SK-N-SH (cell line): ENCODE results near the gene ABHD1. TPM values are rescaled to one million over a fixed set of nuclear protein-coding genes. Genes with fewer than 3 reads are reported as not detected.

Experiments
- CTCF ChIA-PET: fragments of 300-600, 350-600 bp; formaldehyde crosslinking; extraction: SDS; loops from one replicate; lab custom pipeline; 2021; lab: Yijun Ruan, JAX
- POLR2A ChIA-PET: fragments of 350-600 bp; sonication (Branson Sonifier 250); formaldehyde crosslinking; extraction: SDS; loops from one replicate; lab custom pipeline; 2020; ENCODE audit warnings: antibody characterized with exemption, inconsistent platforms; lab: Yijun Ruan, JAX
- DNase-seq: peaks from one replicate; pipeline ENCODE4 v3.0.0; 2012
- H2AFZ ChIP-seq: fragments of 200-600 bp; sonication (generic); 2 replicates; pipeline ENCODE4 v1.8.1; 2016; ENCODE audit warnings: antibody characterized with exemption, mild to moderate bottlenecking, low read depth
- H3F3A ChIP-seq: fragments of 200-600 bp; sonication (generic); replicated peaks from 2 replicates; pipeline ENCODE3; 2016; ENCODE audit warnings: antibody characterized with exemption, mild to moderate bottlenecking; ENCODE audit not compliant: insufficient read depth
- H3K27ac ChIP-seq, 2 experiments: fragments of 200-500 bp in 1 of 2; fragments of 200-600 bp in 1 of 2; sonication (Bioruptor generic) in 1 of 2; sonication (generic), shearing (Covaris generic) in 1 of 2; 2 replicates each; pipeline versions ENCODE4 v1.5.1 to v1.6.1; 2014 to 2016; ENCODE audit warnings: low read depth in 2 of 2, inconsistent platforms in 1 of 2, low read length in 1 of 2, mild to moderate bottlenecking in 1 of 2, mixed read lengths in 1 of 2
- H3K27me3 ChIP-seq: fragments of 200-600 bp; sonication (generic), shearing (Covaris generic); 2 replicates; pipeline ENCODE4 v1.6.1; 2016; ENCODE audit warnings: mixed run types; ENCODE audit not compliant: insufficient read depth
- H3K36me3 ChIP-seq, 2 experiments: fragments of 200-500 bp in 1 of 2; fragments of 200-600 bp in 1 of 2; sonication (Bioruptor generic) in 1 of 2; sonication (generic) in 1 of 2; replicated peaks in 1 of 2; 2 replicates each; pipeline versions ENCODE3 to v1.5.1; 2014 to 2016; ENCODE audit warnings: low read length in 1 of 2, mild to moderate bottlenecking in 1 of 2; ENCODE audit not compliant: insufficient read depth in 2 of 2, control insufficient read depth in 1 of 2
- H3K4me1 ChIP-seq, 2 experiments: fragments of 200-500 bp in 1 of 2; fragments of 200-600 bp in 1 of 2; sonication (Bioruptor generic) in 1 of 2; sonication (generic), shearing (Covaris generic) in 1 of 2; 2 replicates each; pipeline versions ENCODE4 v1.5.1 to v1.6.1; 2014 to 2016; ENCODE audit warnings: low read depth in 1 of 2, low read length in 1 of 2, mixed run types in 1 of 2; ENCODE audit not compliant: insufficient read depth in 2 of 2, control insufficient read depth in 1 of 2
- H3K4me2 ChIP-seq: fragments of 200-600 bp; sonication (generic), shearing (Covaris generic); 2 replicates; pipeline ENCODE4 v1.6.1; 2017; ENCODE audit warnings: mixed run types
- H3K4me3 ChIP-seq, 2 experiments: fragments of 200-500 bp in 1 of 2; fragments of 200-600 bp in 1 of 2; sonication (Bioruptor generic) in 1 of 2; sonication (generic), shearing (Covaris generic) in 1 of 2; 2 replicates each; pipeline versions ENCODE4 v1.5.1 to v1.8.1; 2014 to 2016; ENCODE audit warnings: low read depth in 2 of 2, inconsistent platforms in 1 of 2, low read length in 1 of 2, mild to moderate bottlenecking in 1 of 2, mixed read lengths in 1 of 2, moderate library complexity in 1 of 2
- H3K79me2 ChIP-seq: fragments of 200-600 bp; sonication (generic); 2 replicates; pipeline ENCODE4 v1.8.1; 2017; ENCODE audit warnings: mild to moderate bottlenecking; ENCODE audit not compliant: insufficient read depth
- H3K9ac ChIP-seq: fragments of 200-600 bp; sonication (generic); 2 replicates; pipeline ENCODE4 v1.6.1; 2017; ENCODE audit warnings: mixed run types
- H3K9me2 ChIP-seq: fragments of 200-600 bp; sonication (generic); 2 replicates; pipeline ENCODE4 v1.6.1; 2017; ENCODE audit warnings: mixed run types
- H3K9me3 ChIP-seq: fragments of 200-600 bp; sonication (generic); 2 replicates; pipeline ENCODE4 v1.6.1; 2017; ENCODE audit warnings: mixed run types, mild to moderate bottlenecking, moderate library complexity
- H4K20me1 ChIP-seq: fragments of 200-600 bp; sonication (generic); 2 replicates; pipeline ENCODE4 v1.6.1; 2017; ENCODE audit warnings: mild to moderate bottlenecking, mixed run types; ENCODE audit not compliant: insufficient read depth
- EP300 ChIP-seq, 2 experiments: IDR thresholded peaks; 2 replicates each; pipeline versions ENCODE4 v1.4.0 to v1.6.1; 2012; ENCODE audit warnings: borderline replicate concordance in 1 of 2, low read depth in 1 of 2, low read length in 1 of 2
- FOSL2 ChIP-seq: IDR thresholded peaks from 2 replicates; pipeline ENCODE4 v1.4.0; 2012; ENCODE audit warnings: low read depth, mild to moderate bottlenecking, moderate library complexity, borderline replicate concordance
- JUND ChIP-seq: IDR thresholded peaks from 2 replicates; pipeline ENCODE4 v1.4.0; 2012
- MAX ChIP-seq: IDR thresholded peaks from 2 replicates; pipeline ENCODE4 v1.4.0; 2012; ENCODE audit warnings: low read depth
- RAD21 ChIP-seq: IDR thresholded peaks from 2 replicates; pipeline ENCODE4 v1.6.1; 2012; ENCODE audit warnings: mild to moderate bottlenecking, low read length
- REST ChIP-seq: IDR thresholded peaks from 2 replicates; pipeline ENCODE4 v1.6.1; 2012; ENCODE audit warnings: mild to moderate bottlenecking, low read depth, low read length, moderate library complexity
- RFX5 ChIP-seq: IDR thresholded peaks from 2 replicates; pipeline ENCODE4 v1.6.1; 2012; ENCODE audit warnings: mild to moderate bottlenecking, improper control_type of control experiment, low read length
- TCF12 ChIP-seq: IDR thresholded peaks from 2 replicates; pipeline ENCODE4 v1.4.0; 2012
- TEAD4 ChIP-seq: IDR thresholded peaks from 2 replicates; pipeline ENCODE4 v1.4.0; 2012; ENCODE audit warnings: mild to moderate bottlenecking, borderline replicate concordance; ENCODE audit not compliant: insufficient read depth
- WGBS: methylation state at CpG from one replicate; pipeline ENCODE4 v1.1.6; 2017; ENCODE audit warnings: low lambda C conversion rate; 5-methylcytosine and 5-hydroxymethylcytosine counted together
- polyA plus RNA-seq, 3 experiments: library from polyadenylated mRNA; depleted of rRNA; stranded (reverse); fragments of >200 nt; gene quantifications; 2 replicates each; pipeline ENCODE4 v1.2.3, GENCODE V29; 2012
- TF ChIP-seq, protein P1 (sequence below): IDR thresholded peaks from 2 replicates; pipeline ENCODE4; 2012
- TF ChIP-seq, protein P2 (sequence below): fragments of 150-350 bp; IDR thresholded peaks from 2 replicates; pipeline ENCODE4 v1.6.1; 2017; ENCODE audit warnings: antibody characterized with exemption, low read length, low read depth, borderline replicate concordance

Gene ABHD1
- polyA plus RNA-seq, 1 of the 3 experiments (the other 2 are of a cell fraction), result 3.3 TPM

DNA sequence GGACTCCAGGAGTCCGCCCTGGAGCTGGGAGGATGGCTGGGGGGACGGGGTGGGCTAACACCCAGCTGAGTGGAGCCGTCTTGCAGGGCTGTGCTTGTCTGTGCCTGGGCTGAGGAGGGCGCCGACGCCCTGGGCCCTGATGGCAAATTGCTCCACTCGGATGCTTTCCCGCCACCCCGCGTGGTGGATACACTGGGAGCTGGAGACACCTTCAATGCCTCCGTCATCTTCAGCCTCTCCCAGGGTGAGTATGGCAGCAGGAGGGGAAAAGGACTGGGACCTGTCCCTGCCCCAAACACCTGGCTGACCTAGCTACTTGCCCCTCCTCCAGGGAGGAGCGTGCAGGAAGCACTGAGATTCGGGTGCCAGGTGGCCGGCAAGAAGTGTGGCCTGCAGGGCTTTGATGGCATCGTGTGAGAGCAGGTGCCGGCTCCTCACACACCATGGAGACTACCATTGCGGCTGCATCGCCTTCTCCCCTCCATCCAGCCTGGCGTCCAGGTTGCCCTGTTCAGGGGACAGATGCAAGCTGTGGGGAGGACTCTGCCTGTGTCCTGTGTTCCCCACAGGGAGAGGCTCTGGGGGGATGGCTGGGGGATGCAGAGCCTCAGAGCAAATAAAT, 24.2 kb upstream of the ABHD1 start:
- Histone ChIP-seq H3K4me2 (no peak overlapping the region), H3K9ac (no peak overlapping the region), H4K20me1 (no peaks in the 10 kb centered on the region), H3K27ac (no peak overlapping the region), H3K79me2 (no peaks in the 10 kb centered on the region), H3K9me3 (no peaks in the 10 kb centered on the region), H3K4me3 (no peak overlapping the region), H3K36me3 (no peaks in the 10 kb centered on the region), H3K9me2 (no peaks in the 10 kb centered on the region), H3K4me1 (peaks cover 4 to 21% of the 10 kb centered on the region in 2 experiments; a peak in 2 of 4 replicates), H2AFZ (no peak overlapping the region), H3K27me3 (no peaks in the 10 kb centered on the region), H3F3A (no peaks in the 10 kb centered on the region)
- ChIA-PET POLR2A (interaction anchor here (0.9 to 2.0 kb wide), 2 partner anchors 11 to 92 kb away, joined by 3 to 6 read pairs; no protein-coding TSS in a partner anchor), CTCF (interaction anchor here (0.6 to 14.2 kb wide), 39 partner anchors 8 to 383 kb away, joined by 3 to 169 read pairs (median 4); partner anchors contain the start of genes ABHD1, CGREF1, KHK and PREB)
- TF ChIP-seq MAX (no peak), EP300 (IDR thresholded peaks at IDR 0.05; ENCODE audit: borderline replicate concordance in 1 of 2, low read depth in 1 of 2, low read length in 1 of 2) (no peak), REST (no peak), TCF12 (no peak), TEAD4 (no peak), RFX5 (no peak), FOSL2 (no peak), JUND (no peak), RAD21 (no peak)
- TF ChIP-seq, protein P1, sequence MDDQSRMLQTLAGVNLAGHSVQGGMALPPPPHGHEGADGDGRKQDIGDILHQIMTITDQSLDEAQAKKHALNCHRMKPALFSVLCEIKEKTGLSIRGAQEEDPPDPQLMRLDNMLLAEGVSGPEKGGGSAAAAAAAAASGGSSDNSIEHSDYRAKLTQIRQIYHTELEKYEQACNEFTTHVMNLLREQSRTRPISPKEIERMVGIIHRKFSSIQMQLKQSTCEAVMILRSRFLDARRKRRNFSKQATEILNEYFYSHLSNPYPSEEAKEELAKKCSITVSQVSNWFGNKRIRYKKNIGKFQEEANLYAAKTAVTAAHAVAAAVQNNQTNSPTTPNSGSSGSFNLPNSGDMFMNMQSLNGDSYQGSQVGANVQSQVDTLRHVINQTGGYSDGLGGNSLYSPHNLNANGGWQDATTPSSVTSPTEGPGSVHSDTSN, result no peak
- DNase-seq, result peak; percentile 44
- WGBS, result 94% methylated on average over 15 of the region's 19 CpGs

GRCh38 chr2:27100036-27100435, 23.6 kb upstream of the ABHD1 start:
- Histone ChIP-seq H4K20me1 (no peaks in the 10 kb centered on the region), H3K27ac (no peak overlapping the region; a peak in 1 of 4 replicates), H3K9ac (no peak overlapping the region), H3K79me2 (no peaks in the 10 kb centered on the region), H3K27me3 (no peaks in the 10 kb centered on the region), H3F3A (no peaks in the 10 kb centered on the region), H3K4me2 (no peak overlapping the region), H2AFZ (no peak overlapping the region), H3K4me3 (no peak overlapping the region), H3K9me2 (no peaks in the 10 kb centered on the region), H3K36me3 (no peaks in the 10 kb centered on the region), H3K4me1 (peaks cover 4 to 21% of the 10 kb centered on the region in 2 experiments; a peak in 2 of 4 replicates), H3K9me3 (no peaks in the 10 kb centered on the region)
- ChIA-PET CTCF (interaction anchor here (1.0 to 14.2 kb wide), 28 partner anchors 9 to 204 kb away, joined by 3 to 169 read pairs (median 5); partner anchors contain the start of genes ABHD1, CGREF1, KHK and PREB), POLR2A (interaction anchor here (0.6 to 2.0 kb wide), 2 partner anchors 25 to 91 kb away, joined by 3 to 6 read pairs; no protein-coding TSS in a partner anchor)
- TF ChIP-seq, protein P2, sequence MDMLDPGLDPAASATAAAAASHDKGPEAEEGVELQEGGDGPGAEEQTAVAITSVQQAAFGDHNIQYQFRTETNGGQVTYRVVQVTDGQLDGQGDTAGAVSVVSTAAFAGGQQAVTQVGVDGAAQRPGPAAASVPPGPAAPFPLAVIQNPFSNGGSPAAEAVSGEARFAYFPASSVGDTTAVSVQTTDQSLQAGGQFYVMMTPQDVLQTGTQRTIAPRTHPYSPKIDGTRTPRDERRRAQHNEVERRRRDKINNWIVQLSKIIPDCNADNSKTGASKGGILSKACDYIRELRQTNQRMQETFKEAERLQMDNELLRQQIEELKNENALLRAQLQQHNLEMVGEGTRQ, result no peak
- TF ChIP-seq RAD21, result 0 out of 2 replicates have a peak, but pooled peaks have one; percentile 8
- WGBS, result 83% methylated on average over 7 of the region's 10 CpGs
- DNase-seq, result peak; percentile 44
